ENCODE data around the gene ACOT11.

The ACOT11 gene

GRCh38 chr1:54608566-54609230, 60.7 kb downstream of the ACOT11 start:
- no peak for TF ChIP-seq POLR2AphosphoS5 (IDR thresholded peaks at IDR 0.05; ENCODE audit: low read depth, low read length)
- TF ChIP-seq POLR2A (IDR thresholded peaks at IDR 0.05; ENCODE audit: low read depth, low read length) = no peak
- TF ChIP-seq TAF1 (IDR thresholded peaks at IDR 0.05; ENCODE audit: borderline replicate concordance, low read depth, low read length) = no peak
- FAIRE-seq (no peak), DNase-seq (ENCODE audit: insufficient read length) (no peak)

- FAIRE-seq (no peak), DNase-seq (ENCODE audit: insufficient read length) (no peak)
- no peak for TF ChIP-seq POLR2A (IDR thresholded peaks at IDR 0.05; ENCODE audit: low read depth, low read length)
- no peak for TF ChIP-seq TAF1 (IDR thresholded peaks at IDR 0.05; ENCODE audit: borderline replicate concordance, low read depth, low read length)
- TF ChIP-seq POLR2AphosphoS5 (IDR thresholded peaks at IDR 0.05; ENCODE audit: low read depth, low read length) = no peak
Measured at GRCh38 chr1:54609301-54609921, 61.4 kb downstream of the ACOT11 start.

- DNase-seq (ENCODE audit: insufficient read length) (no peak), FAIRE-seq (no peak)
- no peak for TF ChIP-seq TAF1 (IDR thresholded peaks at IDR 0.05; ENCODE audit: borderline replicate concordance, low read depth, low read length)
- TF ChIP-seq POLR2AphosphoS5 (IDR thresholded peaks at IDR 0.05; ENCODE audit: low read depth, low read length) = no peak
- TF ChIP-seq POLR2A (IDR thresholded peaks at IDR 0.05; ENCODE audit: low read depth, low read length) = no peak
Measured at GRCh38 chr1:54610048-54610447, 62.0 kb downstream of the ACOT11 start.

- DNase-seq (ENCODE audit: insufficient read length) = no peak
- no peak for TF ChIP-seq POLR2A (IDR thresholded peaks at IDR 0.05; ENCODE audit: low read depth, low read length)
- TF ChIP-seq TAF1 (IDR thresholded peaks at IDR 0.05; ENCODE audit: borderline replicate concordance, low read depth, low read length) = no peak
- no peak for TF ChIP-seq POLR2AphosphoS5 (IDR thresholded peaks at IDR 0.05; ENCODE audit: low read depth, low read length)
- no peak for FAIRE-seq
Measured at GRCh38 chr1:54610601-54611580, 62.9 kb downstream of the ACOT11 start.

- FAIRE-seq (no peak), DNase-seq (ENCODE audit: insufficient read length) (no peak)
- no peak for TF ChIP-seq POLR2AphosphoS5 (IDR thresholded peaks at IDR 0.05; ENCODE audit: low read depth, low read length)
- TF ChIP-seq TAF1 (IDR thresholded peaks at IDR 0.05; ENCODE audit: borderline replicate concordance, low read depth, low read length) = no peak
- no peak for TF ChIP-seq POLR2A (IDR thresholded peaks at IDR 0.05; ENCODE audit: low read depth, low read length)
Measured at GRCh38 chr1:54611621-54612020, 63.6 kb downstream of the ACOT11 start.

GRCh38 chr1:54614024-54614423, 66.0 kb downstream of the ACOT11 start:
- no peak for TF ChIP-seq POLR2A (IDR thresholded peaks at IDR 0.05; ENCODE audit: low read depth, low read length)
- no peak for TF ChIP-seq TAF1 (IDR thresholded peaks at IDR 0.05; ENCODE audit: borderline replicate concordance, low read depth, low read length)
- TF ChIP-seq POLR2AphosphoS5 (IDR thresholded peaks at IDR 0.05; ENCODE audit: low read depth, low read length) = no peak
- no peak for FAIRE-seq
- no peak for DNase-seq (ENCODE audit: insufficient read length)

- TF ChIP-seq POLR2AphosphoS5 (IDR thresholded peaks at IDR 0.05; ENCODE audit: low read depth, low read length) = no peak
- DNase-seq (ENCODE audit: insufficient read length) = no peak
- FAIRE-seq = no peak
Measured at GRCh38 chr1:54614563-54614962, 66.5 kb downstream of the ACOT11 start.

GRCh38 chr1:54615531-54616279, 67.7 kb downstream of the ACOT11 start:
- TF ChIP-seq TAF1 (IDR thresholded peaks at IDR 0.05; ENCODE audit: borderline replicate concordance, low read depth, low read length) (no peak), POLR2A (IDR thresholded peaks at IDR 0.05; ENCODE audit: low read depth, low read length) (no peak), POLR2AphosphoS5 (IDR thresholded peaks at IDR 0.05; ENCODE audit: low read depth, low read length) (no peak)
- FAIRE-seq = no peak

GRCh38 chr1:54619749-54620148, 71.7 kb downstream of the ACOT11 start:
- FAIRE-seq (no peak), DNase-seq (ENCODE audit: insufficient read length) (no peak)
- TF ChIP-seq POLR2A (IDR thresholded peaks at IDR 0.05; ENCODE audit: low read depth, low read length) = no peak
- no peak for TF ChIP-seq POLR2AphosphoS5 (IDR thresholded peaks at IDR 0.05; ENCODE audit: low read depth, low read length)
- TF ChIP-seq TAF1 (IDR thresholded peaks at IDR 0.05; ENCODE audit: borderline replicate concordance, low read depth, low read length) = no peak

More at GRCh38 chr1:54615531-54616279, 67.7 kb downstream of the ACOT11 start:
- DNase-seq (ENCODE audit: insufficient read length) = no peak

GRCh38 chr1:54623216-54624007, 75.4 kb downstream of the ACOT11 start, which contains the start of gene FAM151A:
Gene FAM151A, minus strand, starts transcription at chr1:54623525. Its CDS starts 130 bp downstream, at chr1:54623395.
- no peak for TF ChIP-seq TAF1 (IDR thresholded peaks at IDR 0.05; ENCODE audit: borderline replicate concordance, low read depth, low read length)
- TF ChIP-seq POLR2A (IDR thresholded peaks at IDR 0.05; ENCODE audit: low read depth, low read length) = no peak
- no peak for TF ChIP-seq POLR2AphosphoS5 (IDR thresholded peaks at IDR 0.05; ENCODE audit: low read depth, low read length)
- no peak for FAIRE-seq
- DNase-seq (ENCODE audit: insufficient read length) = no peak
